ENCODE data around the gene NVL.

DNA sequence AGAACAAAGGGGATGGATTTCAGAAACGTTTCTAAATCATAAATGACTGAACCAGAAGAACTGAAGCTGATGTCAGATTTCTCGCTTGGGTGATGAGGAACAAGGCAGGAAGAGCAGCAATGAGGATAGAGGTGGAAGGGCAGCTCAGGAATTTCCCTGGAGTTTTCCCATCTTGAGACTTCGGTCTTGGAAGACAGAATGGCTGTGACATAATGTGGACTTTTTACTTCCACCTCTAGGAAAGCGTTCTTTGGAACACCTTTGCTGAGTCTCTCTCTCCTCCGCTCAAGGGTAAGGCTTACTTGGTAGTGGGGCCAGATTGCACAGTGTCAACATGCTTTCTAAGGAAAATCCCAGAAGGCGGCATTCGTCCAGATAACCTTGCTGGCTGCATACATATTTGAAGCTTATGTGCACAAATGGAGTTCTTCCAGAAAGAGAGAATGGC lies 110.3 kb downstream of the NVL start:
- TF ChIP-seq, protein P1, sequence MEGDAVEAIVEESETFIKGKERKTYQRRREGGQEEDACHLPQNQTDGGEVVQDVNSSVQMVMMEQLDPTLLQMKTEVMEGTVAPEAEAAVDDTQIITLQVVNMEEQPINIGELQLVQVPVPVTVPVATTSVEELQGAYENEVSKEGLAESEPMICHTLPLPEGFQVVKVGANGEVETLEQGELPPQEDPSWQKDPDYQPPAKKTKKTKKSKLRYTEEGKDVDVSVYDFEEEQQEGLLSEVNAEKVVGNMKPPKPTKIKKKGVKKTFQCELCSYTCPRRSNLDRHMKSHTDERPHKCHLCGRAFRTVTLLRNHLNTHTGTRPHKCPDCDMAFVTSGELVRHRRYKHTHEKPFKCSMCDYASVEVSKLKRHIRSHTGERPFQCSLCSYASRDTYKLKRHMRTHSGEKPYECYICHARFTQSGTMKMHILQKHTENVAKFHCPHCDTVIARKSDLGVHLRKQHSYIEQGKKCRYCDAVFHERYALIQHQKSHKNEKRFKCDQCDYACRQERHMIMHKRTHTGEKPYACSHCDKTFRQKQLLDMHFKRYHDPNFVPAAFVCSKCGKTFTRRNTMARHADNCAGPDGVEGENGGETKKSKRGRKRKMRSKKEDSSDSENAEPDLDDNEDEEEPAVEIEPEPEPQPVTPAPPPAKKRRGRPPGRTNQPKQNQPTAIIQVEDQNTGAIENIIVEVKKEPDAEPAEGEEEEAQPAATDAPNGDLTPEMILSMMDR (tag by site-specific recombination; IDR thresholded peaks at IDR 0.05) = no peak
- no peak for TF ChIP-seq ZBTB21 (tag by site-specific recombination; IDR thresholded peaks at IDR 0.05)

Measured in HEK293 (cell line).